Measurements from ENCODE around the gene ADGRG1.

- TF ChIP-seq ZFX (IDR thresholded peaks at IDR 0.05; ENCODE audit: borderline replicate concordance) (no peak), CTCF (IDR thresholded peaks at IDR 0.05) (no peak)
Measured at GRCh38 chr16:57616876-57617275, 11.6 kb upstream of the ADGRG1 start.
